ENCODE results near the gene KCNK7. TPM values are rescaled to one million over a fixed set of nuclear protein-coding genes. Genes with fewer than 3 reads are reported as not detected.

KCNK7 gene
- total and polyA plus RNA-seq, 2 donors, result 0.63 to 1.2 TPM

GRCh38 chr11:65553301-65554001 lies 42.1 kb downstream of the KCNK7 start:
- Histone ChIP-seq H3K4me1 (ENCODE audit: insufficient read depth) (peaks cover 2% of the 10 kb centered on the region), H3K4me3 (ENCODE audit: low read depth, low read length) (no peak overlapping the region), H3K36me3 (ENCODE audit: insufficient read depth) (no peaks in the 10 kb centered on the region), H3K27ac (ENCODE audit: low read depth) (no peak overlapping the region)
- 65% methylated on average over 37 of the region's 37 CpGs for whole genome bisulfite sequencing
- DNase-seq (ENCODE audit: extremely low spot score), result no peak

- Histone ChIP-seq H3K4me1 (ENCODE audit: insufficient read depth) (peaks cover 2% of the 10 kb centered on the region), H3K27ac (ENCODE audit: low read depth) (no peak overlapping the region), H3K4me3 (ENCODE audit: low read depth, low read length) (no peak overlapping the region), H3K36me3 (ENCODE audit: insufficient read depth) (no peaks in the 10 kb centered on the region)
- 84% methylated on average over 9 of the region's 9 CpGs for WGBS
- no peak for DNase-seq (ENCODE audit: extremely low spot score)
Observed at GRCh38 chr11:65552388-65552951, 43.1 kb downstream of the KCNK7 start.

DNA sequence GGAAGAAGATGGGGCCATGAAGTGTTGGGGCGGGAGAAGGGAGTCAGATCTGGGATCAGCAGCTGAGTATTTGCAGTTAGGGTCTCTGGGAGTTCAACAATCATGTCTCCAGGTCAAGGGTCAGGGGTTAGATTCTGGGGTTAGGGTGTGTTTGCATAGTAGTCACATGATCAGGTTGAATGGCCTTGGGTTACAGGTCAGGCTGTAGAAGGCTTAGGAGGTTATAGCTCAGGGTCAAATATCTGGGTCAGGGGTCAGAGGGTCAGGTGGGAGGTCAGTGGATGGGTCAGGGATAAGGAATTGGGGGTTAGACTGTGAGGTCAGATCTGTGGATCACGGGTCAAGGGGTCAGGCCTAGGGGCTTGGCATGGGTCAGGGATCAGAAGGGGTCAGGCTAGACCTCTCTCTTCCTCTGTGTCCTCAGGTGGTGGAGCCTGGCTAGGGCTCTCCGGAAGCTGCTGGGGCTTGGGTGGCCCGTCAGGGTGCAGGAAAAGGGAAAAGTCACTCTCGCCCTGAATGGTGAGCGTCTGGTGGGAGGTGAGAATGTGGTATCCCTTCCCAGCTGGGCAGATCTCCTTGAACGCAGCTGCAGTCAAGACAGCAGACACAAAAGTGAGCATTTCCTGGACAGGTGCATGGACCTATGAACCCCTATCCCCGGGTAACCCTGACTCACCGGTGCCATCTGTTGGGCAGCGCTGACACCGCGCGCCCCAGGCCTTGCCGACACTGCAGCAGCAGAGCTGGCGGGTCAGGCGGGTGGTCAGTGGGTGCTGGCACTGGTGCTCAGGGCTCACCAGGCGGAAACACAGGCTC lies 43.8 kb downstream of the KCNK7 start:
- DNase-seq (ENCODE audit: extremely low spot score), result no peak
- no peak overlapping the region for H3K27ac ChIP-seq (ENCODE audit: low read depth)
- no peaks in the 10 kb centered on the region for H3K36me3 ChIP-seq (ENCODE audit: insufficient read depth)
- peaks cover 2% of the 10 kb centered on the region for H3K4me1 ChIP-seq (ENCODE audit: insufficient read depth)
- no peak overlapping the region for H3K4me3 ChIP-seq (ENCODE audit: low read depth, low read length)
- WGBS, result 64% methylated on average over 17 of the region's 17 CpGs

GRCh38 chr11:65549096-65549495 lies 46.5 kb downstream of the KCNK7 start:
- Histone ChIP-seq H3K4me3 (ENCODE audit: low read depth, low read length) (no peak overlapping the region), H3K36me3 (ENCODE audit: insufficient read depth) (no peaks in the 10 kb centered on the region), H3K27ac (ENCODE audit: low read depth) (no peak overlapping the region), H3K4me1 (ENCODE audit: insufficient read depth) (no peaks in the 10 kb centered on the region)
- DNase-seq (ENCODE audit: extremely low spot score), result no peak
- WGBS, result 96% methylated on average over 3 of the region's 3 CpGs

GRCh38 chr11:65548395-65548794 lies 47.2 kb downstream of the KCNK7 start:
- 94% methylated on average over 3 of the region's 3 CpGs for WGBS
- no peak overlapping the region for H3K27ac ChIP-seq (ENCODE audit: low read depth)
- no peaks in the 10 kb centered on the region for H3K36me3 ChIP-seq (ENCODE audit: insufficient read depth)
- DNase-seq (ENCODE audit: extremely low spot score), result no peak
- no peaks in the 10 kb centered on the region for H3K4me1 ChIP-seq (ENCODE audit: insufficient read depth)
- no peak overlapping the region for H3K4me3 ChIP-seq (ENCODE audit: low read depth, low read length)

DNA sequence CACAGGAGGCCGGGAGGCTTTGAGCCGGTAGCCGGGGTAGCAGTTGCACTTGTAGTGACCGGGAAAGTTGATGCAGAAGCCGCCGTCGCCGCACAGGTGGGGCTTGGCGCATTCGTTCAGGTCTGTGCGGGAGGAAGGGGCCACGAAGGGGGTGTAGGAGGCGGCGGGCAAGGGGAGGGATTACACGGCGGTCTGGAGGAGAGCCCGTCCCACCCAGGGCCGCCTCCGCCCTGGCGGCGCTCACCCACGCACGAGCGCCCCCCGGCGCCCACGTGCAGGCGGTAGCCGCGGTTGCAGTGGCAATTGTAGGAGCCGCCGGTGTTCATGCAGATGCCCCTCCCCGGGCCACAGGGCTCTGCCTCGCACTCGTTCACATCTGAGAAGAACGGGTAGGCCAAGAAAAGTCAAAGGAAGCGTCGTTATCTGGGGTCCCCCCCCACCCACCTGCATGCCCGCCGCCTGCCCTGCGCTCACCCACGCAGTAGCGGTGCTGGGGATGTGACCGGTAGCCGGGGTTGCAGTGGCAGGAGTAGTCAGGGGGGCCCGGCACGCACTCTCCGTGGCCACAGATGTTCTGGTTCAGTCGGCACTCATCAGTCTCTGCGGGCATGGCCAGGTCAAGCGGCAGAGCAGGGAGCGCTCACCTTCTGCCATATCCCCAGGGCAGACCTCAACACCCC lies 48.0 kb downstream of the KCNK7 start:
- Histone ChIP-seq H3K4me1 (ENCODE audit: insufficient read depth) (no peaks in the 10 kb centered on the region), H3K4me3 (ENCODE audit: low read depth, low read length) (no peak overlapping the region), H3K27ac (ENCODE audit: low read depth) (no peak overlapping the region), H3K36me3 (ENCODE audit: insufficient read depth) (no peaks in the 10 kb centered on the region)
- WGBS, result 78% methylated on average over 52 of the region's 52 CpGs
- no peak for DNase-seq (ENCODE audit: extremely low spot score)

- Histone ChIP-seq H3K36me3 (ENCODE audit: insufficient read depth) (no peaks in the 10 kb centered on the region), H3K4me3 (ENCODE audit: low read depth, low read length) (peak overlapping the region; percentile 5), H3K4me1 (ENCODE audit: insufficient read depth) (no peaks in the 10 kb centered on the region), H3K27ac (ENCODE audit: low read depth) (peak overlapping the region; percentile 70)
- 44% methylated on average over 64 of the region's 64 CpGs for WGBS
- no peak for DNase-seq (ENCODE audit: extremely low spot score)
Observed at GRCh38 chr11:65546217-65546958, 49.2 kb downstream of the KCNK7 start.

GRCh38 chr11:65545853-65546216 lies 49.8 kb downstream of the KCNK7 start:
- Histone ChIP-seq H3K36me3 (ENCODE audit: insufficient read depth) (no peaks in the 10 kb centered on the region), H3K4me3 (ENCODE audit: low read depth, low read length) (no peak overlapping the region), H3K4me1 (ENCODE audit: insufficient read depth) (no peaks in the 10 kb centered on the region), H3K27ac (ENCODE audit: low read depth) (no peak overlapping the region)
- no peak for DNase-seq (ENCODE audit: extremely low spot score)
- WGBS, result 76% methylated on average over 4 of the region's 4 CpGs

Small RNA genes within 50 kb of the gene (small RNA-seq; reads per million reads assigned to genes)
- gene AP001362.1 (not detected), gene MIR4690 (0.09 reads per million)

Other genes with a start within 250 kb of the KCNK7 start
- gene TIGD3, start 241.0 kb downstream of the KCNK7 start, total RNA-seq, result 0.11 TPM
- 0.16 TPM for gene TIGD3, start 241.0 kb downstream of the KCNK7 start, polyA plus RNA-seq
- gene SLC25A45, start 213.2 kb downstream of the KCNK7 start, total RNA-seq, result 5.0 TPM
- gene SLC25A45, start 213.2 kb downstream of the KCNK7 start, polyA plus RNA-seq, result 4.3 TPM
- gene FRMD8, start 209.2 kb downstream of the KCNK7 start, total RNA-seq, result 17.3 TPM
- 26.3 TPM for gene FRMD8, start 209.2 kb downstream of the KCNK7 start, polyA plus RNA-seq
- 104 TPM for gene NEAT1, start 173.0 kb downstream of the KCNK7 start, total RNA-seq
- gene NEAT1, start 173.0 kb downstream of the KCNK7 start, polyA plus RNA-seq, result 450 TPM
- 27,753 TPM for gene MALAT1, start 96.8 kb downstream of the KCNK7 start, total RNA-seq
- gene MALAT1, start 96.8 kb downstream of the KCNK7 start, polyA plus RNA-seq, result 141 TPM
- 43.4 TPM for gene SCYL1, start 70.7 kb downstream of the KCNK7 start, total RNA-seq
- 82.0 TPM for gene SCYL1, start 70.7 kb downstream of the KCNK7 start, polyA plus RNA-seq
- gene LTBP3, start 37.4 kb downstream of the KCNK7 start, total RNA-seq, result 58.5 TPM
- gene LTBP3, start 37.4 kb downstream of the KCNK7 start, polyA plus RNA-seq, result 145 TPM
- 14.6 TPM for gene ZNRD2, start 25.3 kb downstream of the KCNK7 start, total RNA-seq
- gene ZNRD2, start 25.3 kb downstream of the KCNK7 start, polyA plus RNA-seq, result 94.9 TPM
- gene FAM89B, start 23.3 kb downstream of the KCNK7 start, total RNA-seq, result 10.9 TPM
- 82.7 TPM for gene FAM89B, start 23.3 kb downstream of the KCNK7 start, polyA plus RNA-seq
- gene EHBP1L1, start 19.7 kb downstream of the KCNK7 start, total RNA-seq, result 45.9 TPM
- 178 TPM for gene EHBP1L1, start 19.7 kb downstream of the KCNK7 start, polyA plus RNA-seq
- gene MAP3K11, start 18.4 kb upstream of the KCNK7 start, total RNA-seq, result 20.6 TPM
- gene MAP3K11, start 18.4 kb upstream of the KCNK7 start, polyA plus RNA-seq, result 39.7 TPM
- 8.3 TPM for gene PCNX3, start 20.0 kb upstream of the KCNK7 start, total RNA-seq
- gene PCNX3, start 20.0 kb upstream of the KCNK7 start, polyA plus RNA-seq, result 25.3 TPM
- 16.0 TPM for gene SIPA1, start 42.3 kb upstream of the KCNK7 start, total RNA-seq
- gene SIPA1, start 42.3 kb upstream of the KCNK7 start, polyA plus RNA-seq, result 54.0 TPM
- gene RELA, start 67.1 kb upstream of the KCNK7 start, total RNA-seq, result 18.5 TPM
- 80.8 TPM for gene RELA, start 67.1 kb upstream of the KCNK7 start, polyA plus RNA-seq
- 28.4 TPM for gene KAT5, start 116.5 kb upstream of the KCNK7 start, total RNA-seq
- gene KAT5, start 116.5 kb upstream of the KCNK7 start, polyA plus RNA-seq, result 95.6 TPM
- 11.9 TPM for gene RNASEH2C, start 125.0 kb upstream of the KCNK7 start, total RNA-seq
- gene RNASEH2C, start 125.0 kb upstream of the KCNK7 start, polyA plus RNA-seq, result 102 TPM
- 3.0 TPM for gene AP5B1, start 185.2 kb upstream of the KCNK7 start, total RNA-seq
- gene AP5B1, start 185.2 kb upstream of the KCNK7 start, polyA plus RNA-seq, result 14.7 TPM
- gene OVOL1, start 191.3 kb upstream of the KCNK7 start, total RNA-seq, result 4.7 TPM
- 5.1 TPM for gene OVOL1, start 191.3 kb upstream of the KCNK7 start, polyA plus RNA-seq
- 0.85 TPM for gene SNX32, start 238.2 kb upstream of the KCNK7 start, total RNA-seq
- 2.0 TPM for gene SNX32, start 238.2 kb upstream of the KCNK7 start, polyA plus RNA-seq